ENCODE data around the gene GATA2.
A peak's percentile ranks its signal among the peaks of the same experiment; 100 is the strongest.

Gene GATA2

GRCh38 chr3:128524374-128525299 lies 31.6 kb upstream of the GATA2 start:
- no peak for DNase-seq (ENCODE audit: low spot score)
- POLR2A ChIA-PET (ENCODE audit: low non-redundant PET), result no interaction called here
- CTCF ChIA-PET, result interaction anchor here (0.8 kb wide), 1 partner anchor 23 kb away, joined by 4 read pairs; no protein-coding TSS in a partner anchor
- TF ChIP-seq CTCF (conservative IDR thresholded peaks at IDR 0.05; ENCODE audit: low read depth), result no peak
- no peak overlapping the region for H3K27ac ChIP-seq

DNA sequence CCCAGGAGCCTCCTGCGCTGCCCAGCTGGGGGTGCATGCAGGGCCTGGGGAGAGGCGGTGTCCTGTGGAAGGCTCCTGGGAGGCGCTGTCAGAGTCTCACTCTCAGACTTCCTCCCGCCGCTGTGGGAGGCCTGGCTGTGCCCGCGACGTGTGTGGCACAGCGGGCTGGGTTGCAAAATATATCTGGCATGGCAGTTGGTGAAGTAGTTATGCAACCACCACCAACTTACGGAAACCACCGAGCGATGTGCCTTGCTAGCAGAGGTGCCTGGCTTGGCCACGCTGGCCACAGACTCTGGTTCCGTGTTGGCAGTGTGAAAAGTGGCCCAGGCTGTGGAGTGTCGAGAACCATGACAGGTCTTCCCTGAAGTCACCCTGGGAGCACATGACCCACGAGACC lies 30.6 kb upstream of the GATA2 start:
- no peak for DNase-seq (ENCODE audit: low spot score)
- CTCF ChIA-PET, result interaction anchor here (0.8 kb wide), 1 partner anchor 24 kb away, joined by 4 read pairs; no protein-coding TSS in a partner anchor
- no peak for TF ChIP-seq CTCF (conservative IDR thresholded peaks at IDR 0.05; ENCODE audit: low read depth)
- H3K27ac ChIP-seq, result no peak overlapping the region
- POLR2A ChIA-PET (ENCODE audit: low non-redundant PET), result no interaction called here

DNA sequence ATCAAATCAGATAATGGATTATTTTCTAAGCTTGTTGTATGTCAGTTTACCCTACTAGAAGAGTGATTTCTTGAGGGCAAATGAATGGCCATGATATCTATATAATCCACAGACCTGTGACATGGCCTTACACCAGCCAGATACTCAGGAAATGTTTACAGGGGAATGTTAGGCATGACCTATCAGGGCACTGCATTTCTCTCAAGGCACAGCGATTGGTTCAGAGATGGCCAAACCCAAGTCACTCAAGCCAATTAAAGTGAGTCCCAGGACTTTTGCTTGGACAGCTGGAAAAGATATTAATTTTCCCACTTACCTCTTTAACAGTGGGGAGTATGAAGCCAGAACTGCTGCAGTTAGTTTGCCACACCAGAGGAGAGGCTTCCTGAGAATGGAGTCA lies 28.7 kb upstream of the GATA2 start:
- CTCF ChIA-PET, result no interaction called here
- no peak for DNase-seq (ENCODE audit: low spot score)
- no peak overlapping the region for H3K27ac ChIP-seq
- TF ChIP-seq CTCF (conservative IDR thresholded peaks at IDR 0.05; ENCODE audit: low read depth), result no peak
- POLR2A ChIA-PET (ENCODE audit: low non-redundant PET), result interaction anchor here (0.6 kb wide), 1 partner anchor 45 kb away, joined by 4 read pairs; no protein-coding TSS in a partner anchor

DNA sequence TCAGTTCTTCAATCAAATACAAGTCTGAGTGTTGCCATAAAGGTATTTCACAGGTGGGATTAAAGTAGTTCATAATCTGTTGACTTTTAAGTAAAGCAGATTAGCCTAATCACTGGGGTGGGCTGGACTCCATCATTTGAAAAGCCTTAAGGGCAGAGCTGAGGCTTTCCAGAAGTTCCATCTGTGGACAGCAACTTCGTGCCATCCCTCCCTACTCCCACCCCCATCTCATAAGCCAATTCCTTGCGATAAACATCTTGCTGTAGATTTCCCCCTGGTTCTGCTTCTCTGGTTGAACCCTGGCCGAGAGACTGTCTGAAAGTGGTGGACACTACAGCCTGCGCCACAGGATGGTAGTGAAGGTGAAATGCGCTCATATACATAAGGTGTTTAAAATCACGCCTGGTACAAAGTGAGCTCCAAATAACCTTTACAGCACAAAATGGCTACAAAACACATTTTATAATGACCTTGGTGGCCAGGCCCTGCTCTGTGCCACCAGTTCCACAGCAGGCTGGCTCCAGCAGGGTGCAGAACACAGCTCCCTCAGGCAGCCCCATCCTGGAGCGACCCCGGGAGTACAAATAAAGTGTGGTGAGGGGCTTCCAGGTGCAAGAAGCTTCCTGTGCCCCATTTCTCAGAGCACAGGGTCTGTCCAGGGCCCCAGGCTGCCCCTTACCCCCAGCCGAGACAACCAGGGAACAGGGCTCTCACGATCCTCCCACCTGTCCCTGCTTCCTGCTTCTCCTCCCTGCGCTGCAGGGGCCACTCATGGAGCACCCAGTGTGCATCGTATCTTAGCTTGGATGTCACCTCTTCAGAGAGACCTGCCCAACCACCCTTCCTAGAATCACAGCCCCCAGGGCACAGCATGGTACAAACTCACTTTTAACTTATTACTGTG lies 25.8 kb upstream of the GATA2 start:
- ChIA-PET CTCF (interaction anchor here (0.6 to 1.4 kb wide), 4 partner anchors 12 to 926 kb away, joined by 3 to 4 read pairs (median 3); no protein-coding TSS in a partner anchor), POLR2A (ENCODE audit: low non-redundant PET) (no interaction called here)
- no peak for DNase-seq (ENCODE audit: low spot score)
- TF ChIP-seq CTCF (conservative IDR thresholded peaks at IDR 0.05; ENCODE audit: low read depth), result no peak
- no peak overlapping the region for H3K27ac ChIP-seq

DNA sequence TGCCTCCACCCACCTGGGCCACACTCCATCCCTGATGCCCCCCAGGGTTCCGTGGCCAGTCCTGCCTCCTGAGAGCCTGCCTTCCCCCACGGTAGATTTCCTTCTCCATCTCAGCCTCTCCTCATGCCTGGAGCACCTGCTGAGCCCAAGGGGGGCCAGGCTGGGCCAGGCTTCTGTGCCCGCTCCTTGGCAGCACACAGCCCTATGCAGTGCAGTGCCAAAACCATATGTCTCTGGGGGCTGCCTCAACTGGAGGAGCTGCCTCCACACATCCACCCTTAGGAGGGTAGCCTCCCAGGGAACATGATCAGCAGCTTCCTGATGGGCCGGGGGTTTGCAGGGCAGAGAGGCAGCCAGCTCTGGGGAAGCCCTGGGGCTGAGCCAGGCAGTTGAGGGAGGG lies 24.6 kb upstream of the GATA2 start:
- H3K27ac ChIP-seq, result no peak overlapping the region
- CTCF ChIA-PET, result no interaction called here
- TF ChIP-seq CTCF (conservative IDR thresholded peaks at IDR 0.05; ENCODE audit: low read depth), result no peak
- DNase-seq (ENCODE audit: low spot score), result no peak
- POLR2A ChIA-PET (ENCODE audit: low non-redundant PET), result no interaction called here

GRCh38 chr3:128515967-128516366 lies 23.0 kb upstream of the GATA2 start:
- DNase-seq (ENCODE audit: low spot score), result peak; percentile 20
- no peak overlapping the region for H3K27ac ChIP-seq
- TF ChIP-seq CTCF (conservative IDR thresholded peaks at IDR 0.05; ENCODE audit: low read depth), result no peak
- CTCF ChIA-PET, result interaction anchor here (0.6 kb wide), 1 partner anchor 477 kb away, joined by 3 read pairs; no protein-coding TSS in a partner anchor
- POLR2A ChIA-PET (ENCODE audit: low non-redundant PET), result no interaction called here
